A172 (cell line): ENCODE results near the gene CHD6. TPM values are rescaled to one million over a fixed set of nuclear protein-coding genes. Genes with fewer than 3 reads are reported as not detected.

ENCODE experiments used
- DNase-seq: peaks from one replicate; pipeline ENCODE4 v3.0.0-alpha.2; 2015; ENCODE audit warnings: low spot score
- total RNA-seq: library from RNA; depleted of rRNA; stranded (reverse); fragments of >200 nt; shearing (Covaris generic); gene quantifications from 2 replicates; pipeline ENCODE4 v1.2.3, GENCODE V29; 2014

CHD6 gene
- total RNA-seq, 1 experiment from 2014 or later, result 17.0 TPM

GRCh38 chr20:41432746-41433145 is 185.4 kb downstream of the CHD6 start:
- no peak for DNase-seq

GRCh38 chr20:41428285-41428684 is 189.9 kb downstream of the CHD6 start:
- peak; percentile 69 for DNase-seq

- DNase-seq, result no peak
These were observed 190.3 kb downstream of the CHD6 start for GRCh38 chr20:41427833-41428232.

- no peak for DNase-seq
These were observed 191.2 kb downstream of the CHD6 start for GRCh38 chr20:41426976-41427375.

GRCh38 chr20:41426086-41426830 is 191.9 kb downstream of the CHD6 start:
- no peak for DNase-seq

- peak; percentile 74 for DNase-seq
These were observed 192.8 kb downstream of the CHD6 start for GRCh38 chr20:41425180-41425884.

GRCh38 chr20:41424546-41424945 is 193.6 kb downstream of the CHD6 start:
- DNase-seq, result peak; percentile 72

- DNase-seq, result peak; percentile 15
These were observed 194.2 kb downstream of the CHD6 start for GRCh38 chr20:41424011-41424410.

GRCh38 chr20:41422953-41423352 is 195.2 kb downstream of the CHD6 start:
- no peak for DNase-seq

- no peak for DNase-seq
These were observed 199.4 kb downstream of the CHD6 start for GRCh38 chr20:41418739-41419293.

GRCh38 chr20:41418031-41418430 is 200.1 kb downstream of the CHD6 start:
- DNase-seq, result no peak

- DNase-seq, result no peak
These were observed 203.0 kb downstream of the CHD6 start for GRCh38 chr20:41415191-41415590.

- no peak for DNase-seq
These were observed 205.0 kb downstream of the CHD6 start for GRCh38 chr20:41413169-41413568.

- no peak for DNase-seq
These were observed 205.7 kb downstream of the CHD6 start for GRCh38 chr20:41412324-41413120.

GRCh38 chr20:41411391-41411847 is 206.8 kb downstream of the CHD6 start:
- DNase-seq, result no peak

GRCh38 chr20:41408986-41409385 is 209.2 kb downstream of the CHD6 start:
- DNase-seq, result peak; percentile 50

- DNase-seq, result peak; percentile 41
These were observed 209.9 kb downstream of the CHD6 start for GRCh38 chr20:41408156-41408794.

- no peak for DNase-seq
These were observed 210.6 kb downstream of the CHD6 start for GRCh38 chr20:41407607-41408006.

- DNase-seq, result no peak
These were observed 211.2 kb downstream of the CHD6 start for GRCh38 chr20:41406896-41407444.

- DNase-seq, result no peak
These were observed 211.8 kb downstream of the CHD6 start for GRCh38 chr20:41406353-41406752.

- no peak for DNase-seq
These were observed 212.7 kb downstream of the CHD6 start for GRCh38 chr20:41405436-41405835.
